Erythroblast (primary cell): ENCODE data around the gene ZFPM1.

Experiments
- GATA1 ChIP-seq: IDR thresholded peaks from 2 replicates; pipeline ENCODE4 v1.6.1; 2011; ENCODE audit warnings: low read depth, mild to moderate bottlenecking, control low read depth, low read length, moderate library complexity
- POLR2A ChIP-seq: IDR thresholded peaks from 2 replicates; pipeline ENCODE4 v1.6.1; 2011; ENCODE audit warnings: mild to moderate bottlenecking, low read length

GRCh38 chr16:88566158-88566557 lies 113.1 kb downstream of the ZFPM1 start:
- TF ChIP-seq POLR2A (no peak), GATA1 (no peak)
